Ishikawa (cell line): ENCODE measurements around the gene LAMB4.

Experiments
- CEBPB ChIP-seq: IDR thresholded peaks from 2 replicates; pipeline ENCODE4 v1.6.1; 2012
- CREB1 ChIP-seq: IDR thresholded peaks from 2 replicates; pipeline ENCODE4 v1.6.1; 2012; ENCODE audit warnings: low read depth
- EGR1 ChIP-seq: IDR thresholded peaks from 2 replicates; pipeline ENCODE4 v1.6.1; 2012
- EP300 ChIP-seq: IDR thresholded peaks from 2 replicates; pipeline ENCODE4 v1.6.1; 2012; ENCODE audit warnings: borderline replicate concordance
- FOXM1 ChIP-seq: IDR thresholded peaks from 2 replicates; pipeline ENCODE4 v1.6.1; 2012; ENCODE audit warnings: low read depth, borderline replicate concordance
- MAX ChIP-seq: IDR thresholded peaks from 2 replicates; pipeline ENCODE4 v1.6.1; 2012
- NFIC ChIP-seq: IDR thresholded peaks from 2 replicates; pipeline ENCODE4 v1.6.1; 2012
- RAD21 ChIP-seq: IDR thresholded peaks from 2 replicates; pipeline ENCODE4 v1.6.1; 2012; ENCODE audit warnings: low read depth
- REST ChIP-seq: IDR thresholded peaks from 2 replicates; pipeline ENCODE4 v1.6.1; 2012; ENCODE audit warnings: low read depth, mild to moderate bottlenecking
- TAF1 ChIP-seq: IDR thresholded peaks from 2 replicates; pipeline ENCODE4 v1.6.1; 2012; ENCODE audit warnings: low read depth, mild to moderate bottlenecking
- TCF12 ChIP-seq: IDR thresholded peaks from 2 replicates; pipeline ENCODE4 v1.6.1; 2012; ENCODE audit warnings: low read depth
- TEAD4 ChIP-seq: IDR thresholded peaks from 2 replicates; pipeline ENCODE4 v1.6.1; 2012
- USF1 ChIP-seq: IDR thresholded peaks from 2 replicates; pipeline ENCODE4 v1.6.1; 2012
- YY1 ChIP-seq: IDR thresholded peaks from 2 replicates; pipeline ENCODE4 v1.6.1; 2012; ENCODE audit warnings: low read depth
- ZBTB7A ChIP-seq: IDR thresholded peaks from 2 replicates; pipeline ENCODE4 v1.6.1; 2012; ENCODE audit warnings: low read depth

The LAMB4 gene

GRCh38 chr7:108078211-108078673 is 51.9 kb downstream of the LAMB4 start:
- no peak for TF ChIP-seq TAF1
- no peak for TF ChIP-seq USF1
- TF ChIP-seq EP300 = no peak
- no peak for TF ChIP-seq MAX
- TF ChIP-seq FOXM1 = no peak
- TF ChIP-seq TEAD4 = no peak
- TF ChIP-seq REST = no peak
- no peak for TF ChIP-seq TCF12
- TF ChIP-seq RAD21 = no peak
- TF ChIP-seq CEBPB = no peak
- no peak for TF ChIP-seq NFIC
- TF ChIP-seq EGR1 = no peak
- no peak for TF ChIP-seq CREB1
- no peak for TF ChIP-seq YY1

GRCh38 chr7:108077709-108078108 is 52.5 kb downstream of the LAMB4 start:
- no peak for TF ChIP-seq TEAD4
- no peak for TF ChIP-seq EP300
- TF ChIP-seq MAX = no peak
- TF ChIP-seq CEBPB = no peak
- TF ChIP-seq EGR1 = no peak
- TF ChIP-seq RAD21 = no peak
- no peak for TF ChIP-seq TAF1
- TF ChIP-seq ZBTB7A = no peak
- TF ChIP-seq TCF12 = no peak
- TF ChIP-seq USF1 = no peak
- no peak for TF ChIP-seq YY1
- no peak for TF ChIP-seq CREB1
- TF ChIP-seq FOXM1 = no peak
- TF ChIP-seq NFIC = no peak
- TF ChIP-seq REST = no peak

- no peak for TF ChIP-seq CEBPB
- no peak for TF ChIP-seq ZBTB7A
- TF ChIP-seq EP300 = no peak
- TF ChIP-seq TEAD4 = no peak
- no peak for TF ChIP-seq YY1
Observed at GRCh38 chr7:108076156-108076555, 54.0 kb downstream of the LAMB4 start.

- TF ChIP-seq USF1 (no peak), FOXM1 (no peak), MAX (no peak), ZBTB7A (no peak), CREB1 (no peak), TEAD4 (no peak), EP300 (no peak), EGR1 (no peak), CEBPB (no peak), NFIC (no peak), TCF12 (no peak), YY1 (no peak), RAD21 (no peak), REST (no peak), TAF1 (no peak)
Observed at GRCh38 chr7:108073305-108074070, 56.7 kb downstream of the LAMB4 start.
